HCT116 (cell line): Measurements from ENCODE around the gene MSL3. TPM values are rescaled to one million over a fixed set of nuclear protein-coding genes. Genes with fewer than 3 reads are reported as not detected.

Experiments used
- ATAC-seq: fragments of 200-7000 bp; cut with Tn5 transposase; 2 replicates; pipeline ENCODE4 v1.9.1; 2020; ENCODE audit warnings: mild to moderate bottlenecking, moderate library complexity
- BruUV-seq: library from RNA; stranded (reverse); fragments of 400-500 nt; replicated peaks from 2 replicates; lab custom pipeline; 2021; lab: Mats Ljungman, UMichigan
- CTCF ChIA-PET: fragments of 300-600 bp; sonication (Branson Sonifier 250); formaldehyde crosslinking; loops from one replicate; lab custom pipeline; 2021; ENCODE audit warnings: antibody characterized with exemption; lab: Charles Lee
- POLR2A ChIA-PET: fragments of 300-600, 350-600 bp; sonication (Branson Sonifier 250); formaldehyde crosslinking; loops from one replicate; lab custom pipeline; 2021; ENCODE audit warnings: antibody characterized with exemption; lab: Charles Lee
- RAD21 ChIA-PET, 2 experiments: fragments of 300-600 bp; sonication (Branson Sonifier 250); formaldehyde crosslinking; loops; one replicate each; lab custom pipeline; 2023; ENCODE audit warnings: low total read pairs in 2 of 2; ENCODE audit not compliant: uncharacterized antibody in 2 of 2, unreplicated experiment in 2 of 2, low non-redundant PET in 1 of 2; lab: Charles Lee
- DNase-seq: peaks from one replicate; pipeline ENCODE4 v3.0.0-alpha.2; 2010; ENCODE audit warnings: low read depth, low spot score
- H2AFZ ChIP-seq: fragments of 200-600 bp; shearing (Covaris generic), sonication (generic); 2 replicates; pipeline ENCODE4 v1.6.1; 2017; ENCODE audit warnings: low read depth, mixed run types, mixed read lengths, antibody characterized with exemption, low read length; ENCODE audit not compliant: poor library complexity, severe bottlenecking
- H3K27ac ChIP-seq: 2 replicates; pipeline ENCODE4 v1.5.1; 2012; ENCODE audit warnings: low read depth, low read length
- H3K27me3 ChIP-seq: fragments of 200-600 bp; sonication (generic); 2 replicates; pipeline ENCODE4 v1.6.1; 2016; ENCODE audit warnings: mixed run types, low read length, mixed read lengths; ENCODE audit not compliant: insufficient read depth
- H3K36me3 ChIP-seq, 2 experiments: fragments of 200-500 bp in 1 of 2; fragments of 200-600 bp in 1 of 2; sonication (Bioruptor generic) in 1 of 2; sonication (generic) in 1 of 2; 2 replicates each; pipeline versions ENCODE4 v1.5.1 to v1.6.1; 2014 to 2016; ENCODE audit warnings: low read length in 2 of 2, inconsistent platforms in 1 of 2, mixed read lengths in 1 of 2, mixed run types in 1 of 2; ENCODE audit not compliant: insufficient read depth in 2 of 2, control insufficient read depth in 1 of 2
- H3K4me1 ChIP-seq, 2 experiments: fragments of 200-600 bp in 1 of 2; sonication (generic) in 1 of 2; 2 replicates each; pipeline versions ENCODE4 v1.5.1 to v1.6.1; 2012 to 2017; ENCODE audit warnings: low read length in 2 of 2, inconsistent platforms in 1 of 2, mild to moderate bottlenecking in 1 of 2, mixed read lengths in 1 of 2, mixed run types in 1 of 2, moderate library complexity in 1 of 2; ENCODE audit not compliant: insufficient read depth in 2 of 2, control insufficient read depth in 1 of 2
- H3K4me2 ChIP-seq: fragments of 200-600 bp; sonication (generic); 2 replicates; pipeline ENCODE4 v1.6.1; 2017; ENCODE audit warnings: mixed run types, low read length, mixed read lengths
- H3K4me3 ChIP-seq, 2 experiments: fragments of 200-600 bp in 1 of 2; sonication (generic) in 1 of 2; replicated peaks in 1 of 2; 2 replicates each; pipeline ENCODE4 v1.5.1; 2011 to 2016; ENCODE audit warnings: low read length in 2 of 2, control low read depth in 1 of 2, low read depth in 1 of 2, mild to moderate bottlenecking in 1 of 2, mixed read lengths in 1 of 2, mixed run types in 1 of 2
- H3K79me2 ChIP-seq: fragments of 200-600 bp; sonication (generic); 2 replicates; pipeline ENCODE4 v1.6.1; 2017; ENCODE audit warnings: mild to moderate bottlenecking, mixed run types, low read length, moderate library complexity, mixed read lengths; ENCODE audit not compliant: insufficient read depth
- H3K9ac ChIP-seq: fragments of 200-600 bp; sonication (generic); 2 replicates; pipeline ENCODE4 v1.6.1; 2016; ENCODE audit warnings: low read length, mixed read lengths
- H3K9me2 ChIP-seq: fragments of 200-600 bp; sonication (generic), shearing (Covaris generic); 2 replicates; pipeline ENCODE4 v1.6.1; 2017; ENCODE audit warnings: mixed run types, mild to moderate bottlenecking, moderate library complexity; ENCODE audit not compliant: insufficient read depth
- H3K9me3 ChIP-seq, 2 experiments: fragments of 200-500 bp in 1 of 2; fragments of 200-600 bp in 1 of 2; sonication (Bioruptor generic) in 1 of 2; sonication (generic) in 1 of 2; 2 replicates each; pipeline ENCODE4 v1.6.1; 2014 to 2017; ENCODE audit warnings: low read length in 2 of 2, mixed read lengths in 2 of 2, inconsistent platforms in 1 of 2, low read depth in 1 of 2, mild to moderate bottlenecking in 1 of 2, mixed run types in 1 of 2, moderate library complexity in 1 of 2; ENCODE audit not compliant: control insufficient read depth in 1 of 2, insufficient read depth in 1 of 2
- H4K20me1 ChIP-seq: fragments of 200-600 bp; sonication (generic), shearing (Covaris generic); 2 replicates; pipeline ENCODE4 v1.6.1; 2017; ENCODE audit warnings: mixed run types, mild to moderate bottlenecking, moderate library complexity; ENCODE audit not compliant: insufficient read depth
- CBX3 ChIP-seq: IDR thresholded peaks from 2 replicates; pipeline ENCODE4 v1.6.1; 2012; ENCODE audit warnings: low read depth
- ELF1 ChIP-seq: IDR thresholded peaks from 2 replicates; pipeline ENCODE4 v1.6.1; 2012; ENCODE audit warnings: low read depth, borderline replicate concordance
- EZH2phosphoT487 ChIP-seq: fragments of 200-600 bp; IDR thresholded peaks from 2 replicates; pipeline ENCODE4 v1.6.1; 2018; ENCODE audit warnings: antibody characterized with exemption, borderline replicate concordance
- FOSL1 ChIP-seq: IDR thresholded peaks from 2 replicates; pipeline ENCODE4 v1.6.1; 2012; ENCODE audit warnings: low read depth
- POLR2A ChIP-seq: IDR thresholded peaks from 2 replicates; pipeline ENCODE4 v1.7.0; 2011; ENCODE audit warnings: borderline replicate concordance; ENCODE audit not compliant: insufficient read depth, insufficient read length; ENCODE audit errors: extremely low read depth
- RAD21 ChIP-seq: IDR thresholded peaks from 2 replicates; pipeline ENCODE4 v1.6.1; 2012; ENCODE audit warnings: low read depth, mild to moderate bottlenecking
- SIN3A ChIP-seq: IDR thresholded peaks from 2 replicates; pipeline ENCODE4 v1.6.1; 2012; ENCODE audit warnings: low read depth
- SRF ChIP-seq: IDR thresholded peaks from 2 replicates; pipeline ENCODE4 v1.6.1; 2012; ENCODE audit warnings: low read depth
- TCF7L2 ChIP-seq: IDR thresholded peaks from 2 replicates; pipeline ENCODE4 v1.7.0; 2011; ENCODE audit warnings: borderline replicate concordance, inconsistent platforms; ENCODE audit not compliant: insufficient read depth, insufficient read length; ENCODE audit errors: extremely low read depth
- YY1 ChIP-seq: IDR thresholded peaks from 2 replicates; pipeline ENCODE4 v1.6.1; 2011; ENCODE audit warnings: low read length, low read depth, moderate library complexity, mild to moderate bottlenecking; ENCODE audit not compliant: insufficient replicate concordance; ENCODE audit errors: extremely low read depth
- ZBTB33 ChIP-seq: IDR thresholded peaks from 2 replicates; pipeline ENCODE4 v1.6.1; 2011; ENCODE audit warnings: mild to moderate bottlenecking, low read length, moderate library complexity; ENCODE audit not compliant: insufficient replicate concordance; ENCODE audit errors: extremely low read depth
- intact Hi-C: fragments of 100-400 bp; cut with micrococcal nuclease; formaldehyde crosslinking; loops from 2 replicates; pipeline ENCODE4 v1.10.0; 2022
- total RNA-seq: library from RNA; stranded (reverse); gene quantifications from one replicate; pipeline ENCODE4 v1.2.1, GENCODE V29; 2021; ENCODE audit not compliant: unreplicated experiment
- TF ChIP-seq, protein P1 (sequence below), 3 experiments: fragments of 200-600 bp in 1 of 3; sonication (generic) in 1 of 3; IDR thresholded peaks in 2 of 3; conservative IDR thresholded peaks in 1 of 3; 2 replicates each; pipeline ENCODE4 v1.5.1; 2012 to 2017; ENCODE audit warnings: low read depth in 2 of 3, low read length in 2 of 3, antibody characterized with exemption in 1 of 3, borderline replicate concordance in 1 of 3, control low read depth in 1 of 3, mild to moderate bottlenecking in 1 of 3, mixed read lengths in 1 of 3, mixed run types in 1 of 3, moderate library complexity in 1 of 3; ENCODE audit not compliant: insufficient read depth in 1 of 3
- TF ChIP-seq, protein P2 (sequence below): IDR thresholded peaks from 2 replicates; pipeline ENCODE4 v1.6.1; 2012
- TF ChIP-seq, protein P3 (sequence below): IDR thresholded peaks from 2 replicates; pipeline ENCODE4 v1.6.1; 2012

Gene MSL3
- total RNA-seq, 1 experiment from 2014 or later: 12.0 TPM

- Histone ChIP-seq H3K27me3 (0 out of 2 replicates have a peak, but pooled peaks cover 7% of the 10 kb centered on the region), H3K36me3 (no peaks in the 10 kb centered on the region), H2AFZ (no peak overlapping the region), H3K9ac (no peak overlapping the region), H3K9me3 (no peaks in the 10 kb centered on the region), H3K27ac (peak overlapping the region; percentile 40; the same call in 1 of the 2 replicates), H3K4me1 (peaks cover 0 to 4% of the 10 kb centered on the region in 2 experiments; a peak in 1 of 4 replicates), H4K20me1 (no peaks in the 10 kb centered on the region), H3K4me3 (no peak overlapping the region), H3K4me2 (peak overlapping the region; percentile 52)
- BruUV-seq: no TSS peak
- POLR2A ChIA-PET: no interaction called here
- RAD21 ChIA-PET: no interaction called here
- DNase-seq: no peak
- ATAC-seq: no peak
- intact Hi-C loops: no loop called here
- TF ChIP-seq ELF1 (no peak), SIN3A (0 out of 2 replicates have a peak, but pooled peaks have one; percentile 9), POLR2A (no peak)
- TF ChIP-seq, protein P1, sequence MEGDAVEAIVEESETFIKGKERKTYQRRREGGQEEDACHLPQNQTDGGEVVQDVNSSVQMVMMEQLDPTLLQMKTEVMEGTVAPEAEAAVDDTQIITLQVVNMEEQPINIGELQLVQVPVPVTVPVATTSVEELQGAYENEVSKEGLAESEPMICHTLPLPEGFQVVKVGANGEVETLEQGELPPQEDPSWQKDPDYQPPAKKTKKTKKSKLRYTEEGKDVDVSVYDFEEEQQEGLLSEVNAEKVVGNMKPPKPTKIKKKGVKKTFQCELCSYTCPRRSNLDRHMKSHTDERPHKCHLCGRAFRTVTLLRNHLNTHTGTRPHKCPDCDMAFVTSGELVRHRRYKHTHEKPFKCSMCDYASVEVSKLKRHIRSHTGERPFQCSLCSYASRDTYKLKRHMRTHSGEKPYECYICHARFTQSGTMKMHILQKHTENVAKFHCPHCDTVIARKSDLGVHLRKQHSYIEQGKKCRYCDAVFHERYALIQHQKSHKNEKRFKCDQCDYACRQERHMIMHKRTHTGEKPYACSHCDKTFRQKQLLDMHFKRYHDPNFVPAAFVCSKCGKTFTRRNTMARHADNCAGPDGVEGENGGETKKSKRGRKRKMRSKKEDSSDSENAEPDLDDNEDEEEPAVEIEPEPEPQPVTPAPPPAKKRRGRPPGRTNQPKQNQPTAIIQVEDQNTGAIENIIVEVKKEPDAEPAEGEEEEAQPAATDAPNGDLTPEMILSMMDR (IDR thresholded peaks at IDR 0.05 in 2 of 3, conservative IDR thresholded peaks at IDR 0.05 in 1 of 3; ENCODE audit: borderline replicate concordance in 1 of 3, insufficient read depth in 1 of 3, low read depth in 2 of 3, low read length in 2 of 3): no peak
- TF ChIP-seq, protein P2, sequence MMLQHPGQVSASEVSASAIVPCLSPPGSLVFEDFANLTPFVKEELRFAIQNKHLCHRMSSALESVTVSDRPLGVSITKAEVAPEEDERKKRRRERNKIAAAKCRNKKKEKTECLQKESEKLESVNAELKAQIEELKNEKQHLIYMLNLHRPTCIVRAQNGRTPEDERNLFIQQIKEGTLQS: no peak
- TF ChIP-seq, all 23 proteins: peak for 1
- Histone ChIP-seq H3K9me2 (no peaks in the 10 kb centered on the region), H3K79me2 (no peaks in the 10 kb centered on the region)
- CTCF ChIA-PET: no interaction called here
Measured at GRCh38 chrX:11757397-11757718, 679 bp upstream of the MSL3 start.

DNA sequence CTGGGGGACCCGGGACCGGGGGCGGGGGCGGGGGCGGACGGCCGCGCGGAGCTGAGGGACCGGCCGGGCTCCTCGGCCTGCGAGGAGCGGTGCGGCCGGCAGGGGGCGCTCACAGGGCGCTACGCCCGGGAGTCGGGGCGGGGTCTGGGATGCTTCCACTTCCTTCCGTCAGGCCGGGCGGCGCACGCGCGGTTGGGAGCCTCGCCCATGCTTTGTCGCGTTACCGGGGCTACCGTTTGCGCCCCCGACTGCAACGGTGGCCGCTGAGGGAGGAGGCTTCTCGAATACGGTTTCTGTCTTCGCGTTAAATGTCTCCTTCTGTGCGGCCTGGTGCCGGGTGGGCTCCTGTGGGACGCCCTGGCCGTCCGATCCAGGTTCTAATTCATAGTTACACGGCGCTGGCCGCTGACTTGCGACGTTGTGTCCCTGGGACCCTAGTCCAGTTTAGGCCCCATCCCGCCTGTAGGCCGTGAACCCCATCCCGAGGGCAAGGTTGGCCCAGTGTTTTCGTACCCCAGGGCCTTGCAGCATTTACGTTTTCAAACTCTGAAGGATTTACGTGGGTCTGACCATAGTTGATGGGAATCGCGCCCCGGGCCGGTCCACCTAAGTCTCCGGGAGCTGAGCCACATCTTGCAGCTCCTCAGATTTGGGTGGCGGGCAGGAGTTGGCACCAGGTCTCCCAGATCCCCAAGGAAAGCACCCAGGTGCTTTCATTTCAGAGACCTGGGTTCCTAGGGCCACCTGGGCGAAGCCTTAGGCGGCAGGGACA, 549 bp downstream of the MSL3 start:
- TSS peak; percentile 52 for BruUV-seq
- no peaks in the 10 kb centered on the region for H3K27me3 ChIP-seq
- no peak for TF ChIP-seq FOSL1
- TF ChIP-seq, protein P3, sequence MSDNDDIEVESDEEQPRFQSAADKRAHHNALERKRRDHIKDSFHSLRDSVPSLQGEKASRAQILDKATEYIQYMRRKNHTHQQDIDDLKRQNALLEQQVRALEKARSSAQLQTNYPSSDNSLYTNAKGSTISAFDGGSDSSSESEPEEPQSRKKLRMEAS: no peak
- no peak for TF ChIP-seq ZBTB33
- no peak for TF ChIP-seq YY1
- TF ChIP-seq RAD21: no peak
- TF ChIP-seq TCF7L2: no peak
- TF ChIP-seq CBX3: no peak
- TF ChIP-seq POLR2A: peak; percentile 39
- no peak for TF ChIP-seq EZH2phosphoT487
- TF ChIP-seq SRF: no peak

More for the DNA sequence above, 549 bp downstream of the MSL3 start:
- intact Hi-C loops: no loop called here
- Histone ChIP-seq H3K79me2 (no peaks in the 10 kb centered on the region), H3K27ac (peak overlapping the region; percentile 44), H3K9me3 (no peaks in the 10 kb centered on the region), H3K36me3 (no peaks in the 10 kb centered on the region), H3K4me2 (peak overlapping the region; percentile 84), H2AFZ (no peak overlapping the region), H4K20me1 (no peaks in the 10 kb centered on the region), H3K9ac (peak overlapping the region; percentile 74), H3K4me1 (peaks cover 0 to 4% of the 10 kb centered on the region in 2 experiments; a peak in 1 of 4 replicates), H3K4me3 (peak overlapping the region; percentile 74 to 76), H3K9me2 (no peaks in the 10 kb centered on the region)
- DNase-seq (peak; percentile 45), ATAC-seq (peak; percentile 81)
- ChIA-PET RAD21 (no interaction called here), POLR2A (no interaction called here), CTCF (interaction anchor here (0.6 to 2.0 kb wide), 7 partner anchors 9 to 1032 kb away, joined by 3 to 7 read pairs (median 3); partner anchors contain the start of gene PRPS2)
